ENCODE results near the gene DNLZ.

- no peak for TF ChIP-seq CTCF (IDR thresholded peaks at IDR 0.05)
- TF ChIP-seq POLR2A (IDR thresholded peaks at IDR 0.05): no peak
Observed at GRCh38 chr9:136361754-136362449, 1.6 kb downstream of the DNLZ start.
